Testis (tissue), 3 donors: ENCODE data around the gene ASCC1. TPM values are rescaled to one million over a fixed set of nuclear protein-coding genes. Genes with fewer than 3 reads are reported as not detected.

ENCODE experiments used
- DNase-seq: peaks from one replicate; pipeline ENCODE4 v3.0.0-alpha.2; 2019
- H3K27ac ChIP-seq, 2 donors: fragments of 200-600 bp; sonication (generic); one replicate each; pipeline ENCODE4 v1.5.1; 2019
- H3K27me3 ChIP-seq: fragments of 200-600 bp; sonication (generic); one replicate; pipeline ENCODE4 v1.5.1; 2019
- H3K36me3 ChIP-seq: fragments of 200-600 bp; sonication (generic); one replicate; pipeline ENCODE4 v1.5.1; 2017; ENCODE audit warnings: low read depth; ENCODE audit errors: missing control alignments
- H3K4me1 ChIP-seq: fragments of 200-600 bp; sonication (generic); one replicate; pipeline ENCODE4 v1.5.1; 2019
- H3K4me3 ChIP-seq, 2 donors: fragments of 200-600 bp; sonication (generic); one replicate each; pipeline ENCODE4 v1.5.1; 2017 to 2019
- H3K9me3 ChIP-seq: fragments of 200-600 bp; sonication (generic); one replicate; pipeline ENCODE4 v1.5.1; 2017
- POLR2A ChIP-seq: fragments of 450-650 bp; IDR thresholded peaks from one replicate; pipeline ENCODE4 v1.6.1; 2017; ENCODE audit warnings: antibody characterized with exemption, mild to moderate bottlenecking, moderate library complexity
- WGBS, 2 donors: methylation state at CpG; one replicate each; pipeline ENCODE4 v1.1.5; 2018; 5-methylcytosine and 5-hydroxymethylcytosine counted together
- intact Hi-C: fragments of 100-400 bp; cut with DNase I; formaldehyde crosslinking; loops from one replicate; pipeline ENCODE4 v1.15.1; 2023; ENCODE audit warnings: low total_unique reads
- polyA plus RNA-seq: library from polyadenylated mRNA; stranded (reverse); fragments of 350-450 nt; fragmentation: Illumina TruSeq; extraction: RNeasy Lipid Tissue Mini Kit (QIAGEN cat#74804); gene quantifications from one replicate; pipeline ENCODE4 v1.2.3, GENCODE V29; 2014; ENCODE audit warnings: low read depth, low replicate concordance; ENCODE audit not compliant: insufficient read depth
- small RNA-seq, 2 donors: library from RNA; depleted of rRNA; stranded (forward); fragments of <200 nt; gene quantifications; one replicate each; pipeline ENCODE3, GENCODE V24; 2016
- total RNA-seq, 2 donors: library from RNA; depleted of rRNA; stranded (reverse); fragments of >200 nt; gene quantifications; one replicate each; pipeline ENCODE4 v1.2.3, GENCODE V29; 2016
- TF ChIP-seq, protein P1 (sequence below), 3 experiments: fragments of 450-650 bp in 2 of 3; fragments of 200-600 bp in 1 of 3; sonication (generic) in 1 of 3; IDR thresholded peaks; one replicate each; pipeline ENCODE4 v1.5.1; 2016 to 2019; ENCODE audit warnings: antibody characterized with exemption in 3 of 3, mild to moderate bottlenecking in 2 of 3, moderate library complexity in 1 of 3

Gene ASCC1
- total and polyA plus RNA-seq, 3 donors from 2014 or later = 47.4 to 58.3 (median 48.8) TPM

DNA sequence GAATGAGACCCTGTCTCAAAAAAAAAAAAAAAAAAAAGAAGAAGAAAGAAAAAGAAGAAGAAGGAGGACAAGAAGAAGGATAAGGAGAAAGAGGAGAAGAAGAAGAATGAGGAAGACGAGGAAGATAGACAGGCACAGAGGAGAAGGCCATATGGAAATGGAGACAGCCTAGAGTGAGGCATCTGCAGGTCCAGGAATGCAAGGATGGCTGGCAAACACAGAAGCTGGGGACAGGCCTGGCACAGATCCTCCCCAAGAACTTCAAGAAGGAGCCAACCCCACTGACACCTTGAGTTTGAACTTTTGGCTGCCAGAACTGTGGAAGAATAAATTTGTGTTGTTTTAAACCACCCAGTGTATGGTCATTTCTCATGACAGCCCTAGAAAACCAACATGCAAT, 166.6 kb downstream of the ASCC1 start:
- 87 to 92% methylated on average over 1 of the region's 1 CpG for WGBS, 2 donors
- Histone ChIP-seq H3K27me3 (no peaks in the 10 kb centered on the region), H3K36me3 (no peaks in the 10 kb centered on the region), H3K4me1 (peaks cover 12% of the 10 kb centered on the region), H3K9me3 (no peaks in the 10 kb centered on the region), H3K27ac (no peak overlapping the region), H3K4me3 (no peak overlapping the region)
- TF ChIP-seq, protein P1, sequence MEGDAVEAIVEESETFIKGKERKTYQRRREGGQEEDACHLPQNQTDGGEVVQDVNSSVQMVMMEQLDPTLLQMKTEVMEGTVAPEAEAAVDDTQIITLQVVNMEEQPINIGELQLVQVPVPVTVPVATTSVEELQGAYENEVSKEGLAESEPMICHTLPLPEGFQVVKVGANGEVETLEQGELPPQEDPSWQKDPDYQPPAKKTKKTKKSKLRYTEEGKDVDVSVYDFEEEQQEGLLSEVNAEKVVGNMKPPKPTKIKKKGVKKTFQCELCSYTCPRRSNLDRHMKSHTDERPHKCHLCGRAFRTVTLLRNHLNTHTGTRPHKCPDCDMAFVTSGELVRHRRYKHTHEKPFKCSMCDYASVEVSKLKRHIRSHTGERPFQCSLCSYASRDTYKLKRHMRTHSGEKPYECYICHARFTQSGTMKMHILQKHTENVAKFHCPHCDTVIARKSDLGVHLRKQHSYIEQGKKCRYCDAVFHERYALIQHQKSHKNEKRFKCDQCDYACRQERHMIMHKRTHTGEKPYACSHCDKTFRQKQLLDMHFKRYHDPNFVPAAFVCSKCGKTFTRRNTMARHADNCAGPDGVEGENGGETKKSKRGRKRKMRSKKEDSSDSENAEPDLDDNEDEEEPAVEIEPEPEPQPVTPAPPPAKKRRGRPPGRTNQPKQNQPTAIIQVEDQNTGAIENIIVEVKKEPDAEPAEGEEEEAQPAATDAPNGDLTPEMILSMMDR (IDR thresholded peaks at IDR 0.05) = no peak
- TF ChIP-seq POLR2A = no peak
- no peak for DNase-seq
- intact Hi-C loops = loop anchor here (5.0 to 10.0 kb wide), 3 partner anchors 85 to 285 kb away; partner anchors contain the start of gene CHST3

DNA sequence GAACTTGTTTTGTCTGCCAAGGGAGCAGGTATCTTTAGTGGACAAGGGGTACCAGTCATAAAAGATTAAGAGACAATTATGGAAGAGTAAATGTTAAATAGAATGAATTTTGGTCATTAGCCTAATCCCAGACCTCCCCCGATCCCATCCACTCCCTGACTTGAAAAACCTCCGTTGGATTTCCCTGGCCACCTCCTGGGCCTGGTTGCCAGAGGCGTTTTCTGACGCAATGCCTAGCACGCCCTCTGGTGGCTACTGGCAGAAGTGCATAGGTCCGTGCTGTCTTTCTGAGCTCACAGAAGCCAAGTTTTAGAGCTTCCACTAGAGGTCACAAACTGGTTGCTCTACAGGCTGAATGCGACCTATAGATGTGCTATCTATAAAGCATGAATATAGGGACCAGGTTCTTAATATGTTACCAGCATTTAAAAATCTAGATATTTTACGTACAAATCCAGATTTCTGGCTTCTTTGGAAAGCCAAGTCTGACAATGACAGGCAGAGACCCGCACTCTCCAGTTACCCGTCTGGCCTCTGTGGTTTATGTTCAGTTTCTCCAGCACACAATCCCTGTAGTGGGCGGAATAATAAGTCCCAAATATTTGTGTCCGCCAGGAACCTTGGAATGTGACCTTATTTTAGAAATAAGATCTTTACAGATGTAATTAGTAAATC, 167.5 kb downstream of the ASCC1 start:
- peaks cover 19% of the 10 kb centered on the region for H3K4me1 ChIP-seq
- DNase-seq = peak; percentile 97
- H3K27me3 ChIP-seq = no peaks in the 10 kb centered on the region
- H3K4me3 ChIP-seq = no peak overlapping the region
- TF ChIP-seq, protein P1 (IDR thresholded peaks at IDR 0.05) = peak; percentile 100
- TF ChIP-seq POLR2A = no peak
- H3K36me3 ChIP-seq = no peaks in the 10 kb centered on the region
- no peak overlapping the region for H3K27ac ChIP-seq
- H3K9me3 ChIP-seq = no peaks in the 10 kb centered on the region
- intact Hi-C loops = loop anchor here (5.0 to 10.0 kb wide), 3 partner anchors 84 to 286 kb away; partner anchors contain the start of gene CHST3
- 29 to 33% methylated on average over 12 of the region's 12 CpGs for WGBS, 2 donors

Small RNAs within 50 kb of the gene (small RNA-seq; reads per million reads assigned to genes)
- gene RF00019 = 0 reads per million in 2 donors
- gene RF00340 = 0 reads per million in 2 donors

Other genes with a start within 250 kb of the ASCC1 start
- 100 to 1,000 TPM; 113 to 212 TPM for gene SPOCK2, start 127.7 kb downstream of the ASCC1 start, total RNA-seq
- 73.6 TPM for gene SPOCK2, start 127.7 kb downstream of the ASCC1 start, polyA plus RNA-seq
- gene ANAPC16, start 264 bp downstream of the ASCC1 start, total RNA-seq = 10 to 100 TPM; 43.8 to 47.9 TPM
- 96.0 TPM for gene ANAPC16, start 264 bp downstream of the ASCC1 start, polyA plus RNA-seq
- gene DDIT4, start 57.6 kb upstream of the ASCC1 start, total RNA-seq = 10 to 100 TPM; 69.6 to 94.3 TPM
- 46.6 TPM for gene DDIT4, start 57.6 kb upstream of the ASCC1 start, polyA plus RNA-seq
- 10 to 100 TPM; 50.3 to 57.6 TPM for gene DNAJB12, start 138.6 kb upstream of the ASCC1 start, total RNA-seq
- gene DNAJB12, start 138.6 kb upstream of the ASCC1 start, polyA plus RNA-seq = 52.4 TPM